Keratinocyte (primary cell): ENCODE results near the gene RTN4R. TPM values are rescaled to one million over a fixed set of nuclear protein-coding genes. Genes with fewer than 3 reads are reported as not detected.

Experiments
- DNase-seq: peaks from one replicate; pipeline ENCODE4 v3.0.0-alpha.2; 2011; ENCODE audit warnings: low read depth, missing footprints, low spot score
- FAIRE-seq: peaks from 2 replicates; lab custom pipeline; 2011; peaks lifted over from hg19 to GRCh38; lab: Jason Lieb, UNC
- H2AFZ ChIP-seq: 2 replicates; pipeline ENCODE4 v1.6.0; 2012; ENCODE audit warnings: low read length, control low read depth, inconsistent platforms; ENCODE audit not compliant: control insufficient read depth
- H3K27ac ChIP-seq: 2 replicates; pipeline ENCODE4 v1.5.1; 2011; ENCODE audit warnings: low read length; ENCODE audit not compliant: control insufficient read depth, insufficient read depth
- H3K27me3 ChIP-seq: 3 replicates; pipeline ENCODE4 v1.6.0; 2011; ENCODE audit warnings: low read length; ENCODE audit not compliant: control insufficient read depth, insufficient read depth; ENCODE audit errors: extremely low read depth
- H3K36me3 ChIP-seq, 2 experiments: 2 replicates in 1 of 2; 3 replicates in 1 of 2; pipeline ENCODE4 v1.5.1; 2011; ENCODE audit warnings: low read length in 2 of 2, mild to moderate bottlenecking in 1 of 2; ENCODE audit not compliant: control insufficient read depth in 2 of 2, insufficient read depth in 2 of 2; ENCODE audit errors: extremely low read depth in 1 of 2
- H3K4me1 ChIP-seq: 3 replicates; pipeline ENCODE4 v1.5.1; 2011; ENCODE audit warnings: low read length; ENCODE audit not compliant: control insufficient read depth, insufficient read depth; ENCODE audit errors: extremely low read depth
- H3K4me2 ChIP-seq: 3 replicates; pipeline ENCODE4 v1.6.0; 2011; ENCODE audit warnings: low read depth, low read length; ENCODE audit not compliant: control insufficient read depth, insufficient read depth; ENCODE audit errors: extremely low read depth
- H3K4me3 ChIP-seq, 3 experiments: fragments of 200-600 bp in 1 of 3; sonication (generic) in 1 of 3; 2 replicates in 2 of 3; 3 replicates in 1 of 3; pipeline ENCODE4 v1.5.1; 2011 to 2016; ENCODE audit warnings: low read length in 3 of 3, mild to moderate bottlenecking in 3 of 3, control low read depth in 2 of 3, inconsistent platforms in 1 of 3, low read depth in 1 of 3, mixed read lengths in 1 of 3, mixed run types in 1 of 3, moderate library complexity in 1 of 3; ENCODE audit not compliant: control insufficient read depth in 2 of 3, insufficient read depth in 2 of 3; ENCODE audit errors: extremely low read depth in 1 of 3
- H3K79me2 ChIP-seq: 2 replicates; pipeline ENCODE4 v1.6.0; 2012; ENCODE audit warnings: low read length; ENCODE audit not compliant: control insufficient read depth, insufficient read depth
- H3K9ac ChIP-seq: 3 replicates; pipeline ENCODE4 v1.6.0; 2011; ENCODE audit warnings: low read length; ENCODE audit not compliant: control insufficient read depth, insufficient read depth; ENCODE audit errors: extremely low read depth
- H3K9me1 ChIP-seq: 3 replicates; pipeline ENCODE4 v1.6.0; 2011; ENCODE audit warnings: low read length; ENCODE audit not compliant: control insufficient read depth, insufficient read depth; ENCODE audit errors: extremely low read depth
- H3K9me3 ChIP-seq: 2 replicates; pipeline ENCODE4 v1.5.1; 2012; ENCODE audit warnings: low read depth, low read length; ENCODE audit not compliant: control insufficient read depth
- H4K20me1 ChIP-seq: 3 replicates; pipeline ENCODE4 v1.6.0; 2011; ENCODE audit warnings: low read length; ENCODE audit not compliant: control insufficient read depth, insufficient read depth; ENCODE audit errors: extremely low read depth
- EZH2 ChIP-seq: IDR thresholded peaks from one replicate; pipeline ENCODE4 v1.6.1; 2012; ENCODE audit warnings: inconsistent platforms, mild to moderate bottlenecking, low read length, moderate library complexity
- dilution Hi-C: fragments of 300-500 bp; cut with MboI; formaldehyde crosslinking; loops from one replicate; pipeline ENCODE4 v1.7.0; 2020; ENCODE audit warnings: low sequenced_read_pairs; ENCODE audit not compliant: extremely low pct_ligation_motif_present
- polyA plus RNA-seq, 5 experiments: library from polyadenylated mRNA; depleted of rRNA in 3 of 5; stranded (reverse) in 3 of 5; stranded (forward) in 1 of 5; unstranded in 1 of 5; fragments of >200 nt; gene quantifications; 1 replicate in 1 of 5; 2 replicates in 3 of 5; 3 replicates in 1 of 5; pipeline versions ENCODE4 v1.2.1 to v1.2.3, GENCODE V29; 2011 to 2012; ENCODE audit warnings: missing spikeins in 2 of 5, low read depth in 1 of 5, low replicate concordance in 1 of 5
- TF ChIP-seq, protein P1 (sequence below), 3 experiments: IDR thresholded peaks in 1 of 3; conservative IDR thresholded peaks in 1 of 3; optimal IDR thresholded peaks in 1 of 3; 2 replicates in 2 of 3; 3 replicates in 1 of 3; pipeline versions ENCODE3 to v1.5.1; 2011; ENCODE audit warnings: low read length in 3 of 3, mild to moderate bottlenecking in 3 of 3, moderate library complexity in 2 of 3, control low read depth in 1 of 3, inconsistent platforms in 1 of 3; ENCODE audit not compliant: insufficient read depth in 2 of 3; ENCODE audit errors: extremely low read depth in 1 of 3

Gene RTN4R
- polyA plus RNA-seq, 1 donor (not counting 4 experiments of a cell fraction or from before 2014, with no cell fraction given), result 2.5 TPM

DNA sequence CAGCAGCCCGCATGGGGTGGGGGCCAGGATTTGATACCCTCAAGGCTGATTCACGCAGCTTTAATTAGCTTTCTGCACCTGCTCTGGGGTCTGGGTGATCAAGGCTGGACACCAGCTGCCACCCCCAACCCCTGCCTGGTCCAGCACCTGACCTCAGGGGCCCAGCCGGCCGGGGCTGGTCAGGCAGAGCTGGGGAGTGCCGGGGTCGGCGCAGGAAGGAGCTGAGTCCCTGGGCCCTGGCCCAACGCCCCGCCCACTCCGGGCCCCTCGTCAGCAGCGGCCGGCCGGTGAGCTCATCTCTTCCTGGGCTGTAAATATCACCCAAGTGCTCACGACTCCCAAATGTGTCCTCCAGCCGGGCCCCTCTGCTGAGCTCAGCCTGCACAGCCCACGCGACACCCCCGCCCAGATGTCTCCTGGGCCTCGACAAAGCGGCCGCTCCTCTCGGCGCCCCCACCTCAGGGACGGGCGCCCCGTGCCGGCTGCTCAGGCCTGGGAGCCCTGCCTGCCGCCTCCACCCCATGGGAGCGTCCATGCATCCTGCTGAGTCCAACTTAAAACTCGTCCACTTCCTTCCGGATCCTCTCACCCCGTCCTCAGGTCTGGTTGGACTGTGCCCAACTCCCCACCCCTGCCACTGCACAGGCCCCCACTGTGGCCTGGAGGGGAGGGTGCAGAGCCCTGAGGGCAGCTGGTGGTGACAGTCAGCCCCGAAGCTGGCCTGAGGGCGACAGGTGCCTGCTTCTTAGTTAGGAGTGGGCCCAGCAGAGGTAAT, 29.0 kb downstream of the RTN4R start:
- no peak overlapping the region for H3K9ac ChIP-seq
- dilution Hi-C loops, result no loop called here
- FAIRE-seq (no peak), DNase-seq (no peak)
- H3K4me1 ChIP-seq, result peaks cover 39% of the 10 kb centered on the region
- H3K27ac ChIP-seq, result no peak overlapping the region
- no peaks in the 10 kb centered on the region for H3K9me3 ChIP-seq
- H4K20me1 ChIP-seq, result peaks cover 2% of the 10 kb centered on the region
- H3K9me1 ChIP-seq, result no peaks in the 10 kb centered on the region
- no peaks in the 10 kb centered on the region for H3K36me3 ChIP-seq
- peaks cover under 1% of the 10 kb centered on the region for H3K27me3 ChIP-seq
- H3K4me2 ChIP-seq, result no peak overlapping the region
- H3K79me2 ChIP-seq, result no peaks in the 10 kb centered on the region
- TF ChIP-seq, protein P1, sequence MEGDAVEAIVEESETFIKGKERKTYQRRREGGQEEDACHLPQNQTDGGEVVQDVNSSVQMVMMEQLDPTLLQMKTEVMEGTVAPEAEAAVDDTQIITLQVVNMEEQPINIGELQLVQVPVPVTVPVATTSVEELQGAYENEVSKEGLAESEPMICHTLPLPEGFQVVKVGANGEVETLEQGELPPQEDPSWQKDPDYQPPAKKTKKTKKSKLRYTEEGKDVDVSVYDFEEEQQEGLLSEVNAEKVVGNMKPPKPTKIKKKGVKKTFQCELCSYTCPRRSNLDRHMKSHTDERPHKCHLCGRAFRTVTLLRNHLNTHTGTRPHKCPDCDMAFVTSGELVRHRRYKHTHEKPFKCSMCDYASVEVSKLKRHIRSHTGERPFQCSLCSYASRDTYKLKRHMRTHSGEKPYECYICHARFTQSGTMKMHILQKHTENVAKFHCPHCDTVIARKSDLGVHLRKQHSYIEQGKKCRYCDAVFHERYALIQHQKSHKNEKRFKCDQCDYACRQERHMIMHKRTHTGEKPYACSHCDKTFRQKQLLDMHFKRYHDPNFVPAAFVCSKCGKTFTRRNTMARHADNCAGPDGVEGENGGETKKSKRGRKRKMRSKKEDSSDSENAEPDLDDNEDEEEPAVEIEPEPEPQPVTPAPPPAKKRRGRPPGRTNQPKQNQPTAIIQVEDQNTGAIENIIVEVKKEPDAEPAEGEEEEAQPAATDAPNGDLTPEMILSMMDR (optimal IDR thresholded peaks at IDR 0.05 in 1 of 3, IDR thresholded peaks at IDR 0.05 in 1 of 3, conservative IDR thresholded peaks at IDR 0.05 in 1 of 3; ENCODE audit: extremely low read depth in 1 of 3, insufficient read depth in 2 of 3, low read length in 3 of 3), result peak in 1 of 3 experiments; percentile 2
- TF ChIP-seq EZH2, result no peak
- H2AFZ ChIP-seq, result no peak overlapping the region
- H3K4me3 ChIP-seq, result no peak overlapping the region

DNA sequence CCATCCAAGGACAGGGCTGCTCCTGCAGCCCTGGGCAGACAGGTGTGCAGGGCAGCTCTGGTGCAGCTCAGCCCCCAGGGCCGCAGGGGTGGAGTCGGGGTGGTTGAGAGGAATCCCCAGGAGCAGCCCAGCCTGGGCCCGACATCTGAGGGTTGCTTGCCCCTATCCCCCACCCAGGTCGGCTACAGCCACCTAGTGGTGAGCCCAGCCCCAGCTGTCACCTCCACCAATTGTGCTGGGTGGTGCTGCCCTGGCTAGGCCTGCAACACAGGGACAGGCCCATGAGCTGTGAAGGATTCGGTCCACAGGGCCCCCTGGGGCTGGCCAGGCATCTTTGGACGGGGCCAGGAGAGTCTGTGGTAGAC, 29.6 kb downstream of the RTN4R start:
- no peaks in the 10 kb centered on the region for H3K79me2 ChIP-seq
- H3K9me1 ChIP-seq, result no peaks in the 10 kb centered on the region
- H3K4me2 ChIP-seq, result peak overlapping the region; percentile 48
- no peaks in the 10 kb centered on the region for H3K9me3 ChIP-seq
- H3K27me3 ChIP-seq, result peaks cover 6% of the 10 kb centered on the region
- peaks cover 34% of the 10 kb centered on the region for H3K4me1 ChIP-seq
- H3K4me3 ChIP-seq, result no peak overlapping the region
- TF ChIP-seq, protein P1 (optimal IDR thresholded peaks at IDR 0.05 in 1 of 3, IDR thresholded peaks at IDR 0.05 in 1 of 3, conservative IDR thresholded peaks at IDR 0.05 in 1 of 3; ENCODE audit: extremely low read depth in 1 of 3, insufficient read depth in 2 of 3, low read length in 3 of 3), result peak; percentile 46 to 83 (median 68)
- no peak for TF ChIP-seq EZH2
- H4K20me1 ChIP-seq, result peaks cover 2% of the 10 kb centered on the region
- dilution Hi-C loops, result no loop called here
- H3K36me3 ChIP-seq, result no peaks in the 10 kb centered on the region
- no peak for FAIRE-seq
- H3K27ac ChIP-seq, result no peak overlapping the region
- H3K9ac ChIP-seq, result no peak overlapping the region
- no peak overlapping the region for H2AFZ ChIP-seq
- no peak for DNase-seq
